ENCODE measurements around the gene EDEM2. TPM values are rescaled to one million over a fixed set of nuclear protein-coding genes. Genes with fewer than 3 reads are reported as not detected.
"Not testable (repeated sequence)": the region's sequence is repeated elsewhere in the genome, so short reads cannot be mapped to it uniquely, and the experiment has no call there.

Gene EDEM2
- polyA plus RNA-seq, 1 donor from 2014 or later, result 13.3 TPM

GRCh38 chr20:35115606-35116005 is 31.5 kb downstream of the EDEM2 start:
- Histone ChIP-seq H2AFZ (ENCODE audit: low read depth, low read length) (no peak overlapping the region), H3K4me2 (ENCODE audit: low read length) (no peak overlapping the region), H3K9me3 (ENCODE audit: low read length) (no peaks in the 10 kb centered on the region), H3K27ac (ENCODE audit: low read length) (no peak overlapping the region), H3K9ac (ENCODE audit: low read length) (no peak overlapping the region), H3K79me2 (replicated peaks; ENCODE audit: insufficient read depth, low read length) (no peaks in the 10 kb centered on the region), H3F3A (ENCODE audit: insufficient read depth, low read length, poor library complexity, severe bottlenecking) (no peaks in the 10 kb centered on the region), H4K20me1 (ENCODE audit: insufficient read depth) (no peaks in the 10 kb centered on the region), H3K9me2 (ENCODE audit: insufficient read depth, low read length) (no peaks in the 10 kb centered on the region), H3K36me3 (ENCODE audit: insufficient read depth, low read length) (no peaks in the 10 kb centered on the region), H3K27me3 (ENCODE audit: insufficient read depth, low read depth, low read length) (no peaks in the 10 kb centered on the region), H3K4me3 (ENCODE audit: low read length) (no peak overlapping the region)
- TF ChIP-seq EZH2 (IDR thresholded peaks at IDR 0.05; ENCODE audit: borderline replicate concordance, insufficient read depth, low read length, poor library complexity, severe bottlenecking) (no peak), RAD21 (conservative IDR thresholded peaks at IDR 0.05) (no peak), REST (IDR thresholded peaks at IDR 0.05; ENCODE audit: borderline replicate concordance) (no peak), CTCF (IDR thresholded peaks at IDR 0.05; ENCODE audit: poor library complexity, severe bottlenecking) (no peak), SMC3 (conservative IDR thresholded peaks at IDR 0.05; ENCODE audit: poor library complexity) (no peak), MXI1 (conservative IDR thresholded peaks at IDR 0.05; ENCODE audit: poor library complexity, severe bottlenecking) (no peak), TAF1 (IDR thresholded peaks at IDR 0.05; ENCODE audit: low read depth) (no peak)

GRCh38 chr20:35112276-35112675 is 34.9 kb downstream of the EDEM2 start:
- H3K4me2 ChIP-seq (ENCODE audit: low read length); H4K20me1 ChIP-seq (ENCODE audit: insufficient read depth); H3K79me2 ChIP-seq (replicated peaks; ENCODE audit: insufficient read depth, low read length); H3F3A ChIP-seq (ENCODE audit: insufficient read depth, low read length, poor library complexity, severe bottlenecking); H3K27ac ChIP-seq (ENCODE audit: low read length); H3K9me2 ChIP-seq (ENCODE audit: insufficient read depth, low read length); H3K9me3 ChIP-seq (ENCODE audit: low read length); H3K9ac ChIP-seq (ENCODE audit: low read length); H2AFZ ChIP-seq (ENCODE audit: low read depth, low read length); H3K27me3 ChIP-seq (ENCODE audit: insufficient read depth, low read depth, low read length); H3K4me3 ChIP-seq (ENCODE audit: low read length); H3K36me3 ChIP-seq (ENCODE audit: insufficient read depth, low read length): not testable (repeated sequence)

- Histone ChIP-seq H4K20me1 (ENCODE audit: insufficient read depth) (no peaks in the 10 kb centered on the region), H3K4me2 (ENCODE audit: low read length) (no peak overlapping the region), H3K36me3 (ENCODE audit: insufficient read depth, low read length) (no peaks in the 10 kb centered on the region), H3K27me3 (ENCODE audit: insufficient read depth, low read depth, low read length) (no peaks in the 10 kb centered on the region), H3K9ac (ENCODE audit: low read length) (no peak overlapping the region), H2AFZ (ENCODE audit: low read depth, low read length) (no peak overlapping the region), H3K79me2 (replicated peaks; ENCODE audit: insufficient read depth, low read length) (no peaks in the 10 kb centered on the region), H3K27ac (ENCODE audit: low read length) (no peak overlapping the region), H3K9me3 (ENCODE audit: low read length) (no peaks in the 10 kb centered on the region), H3K9me2 (ENCODE audit: insufficient read depth, low read length) (no peaks in the 10 kb centered on the region), H3K4me3 (ENCODE audit: low read length) (no peak overlapping the region), H3F3A (ENCODE audit: insufficient read depth, low read length, poor library complexity, severe bottlenecking) (no peaks in the 10 kb centered on the region)
- no peak for TF ChIP-seq REST (IDR thresholded peaks at IDR 0.05; ENCODE audit: borderline replicate concordance)
- no peak for TF ChIP-seq RAD21 (conservative IDR thresholded peaks at IDR 0.05)
- TF ChIP-seq CTCF (IDR thresholded peaks at IDR 0.05; ENCODE audit: poor library complexity, severe bottlenecking), result no peak
- no peak for TF ChIP-seq MXI1 (conservative IDR thresholded peaks at IDR 0.05; ENCODE audit: poor library complexity, severe bottlenecking)
- no peak for TF ChIP-seq EP300 (conservative IDR thresholded peaks at IDR 0.05; ENCODE audit: poor library complexity, severe bottlenecking)
- no peak for TF ChIP-seq POLR2AphosphoS5 (IDR thresholded peaks at IDR 0.05)
- no peak for TF ChIP-seq EZH2 (IDR thresholded peaks at IDR 0.05; ENCODE audit: borderline replicate concordance, insufficient read depth, low read length, poor library complexity, severe bottlenecking)
- no peak for TF ChIP-seq SMC3 (conservative IDR thresholded peaks at IDR 0.05; ENCODE audit: poor library complexity)
- no peak for TF ChIP-seq TAF1 (IDR thresholded peaks at IDR 0.05; ENCODE audit: low read depth)
Measured at GRCh38 chr20:35111141-35111888, 35.8 kb downstream of the EDEM2 start.

Data from neural cell (in vitro differentiated cells).